Hippocampal formation (tissue), 2 donors: ENCODE data around the gene ATXN1.

Experiments
- DNase-seq, 2 donors: peaks; one replicate each; lab custom pipeline; 2025; lab: John Stamatoyannopoulos, UW

Gene ATXN1

DNA sequence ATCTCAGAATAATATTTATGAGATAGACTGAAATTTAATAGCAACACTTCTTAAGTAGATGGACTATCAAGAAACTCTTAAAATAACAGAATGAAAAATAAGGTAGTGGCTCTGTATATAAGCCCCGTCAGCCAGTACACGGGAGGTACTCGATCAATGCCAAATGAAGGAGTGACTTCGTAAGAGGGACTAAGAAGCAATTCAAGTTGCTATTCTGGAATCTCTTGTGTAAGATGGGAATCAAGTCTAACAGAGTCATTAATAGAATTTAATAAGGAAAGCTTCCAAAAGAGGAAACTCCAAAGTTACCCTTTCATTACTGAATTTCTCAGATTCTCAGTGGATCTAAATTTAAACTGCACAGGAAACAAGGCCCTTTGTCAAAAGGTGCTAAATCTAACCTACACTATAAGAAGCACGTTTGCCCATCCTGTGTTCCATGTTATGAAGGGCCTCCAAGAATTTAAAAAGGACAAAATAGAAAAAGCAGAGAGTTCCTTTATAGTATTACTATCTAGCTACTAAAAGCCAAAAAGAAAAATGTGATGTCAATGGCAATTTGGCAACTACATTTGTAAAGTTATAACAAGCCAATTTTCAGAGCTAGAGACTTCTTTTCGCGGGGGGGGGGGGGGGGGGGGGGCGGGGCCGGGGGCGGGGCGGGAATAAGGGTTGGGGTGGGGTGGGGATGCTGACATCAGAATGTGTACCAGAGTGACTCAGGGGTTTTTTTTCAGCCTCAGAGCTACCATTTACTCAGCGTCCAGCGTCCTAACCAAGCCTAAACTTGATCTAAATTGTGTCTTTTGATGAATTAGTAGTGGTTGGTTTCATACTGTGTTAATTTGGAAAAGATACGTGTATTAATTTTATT is 322.3 kb downstream of the ATXN1 start:
- DNase-seq = no peak

- no peak for DNase-seq
These were observed 323.3 kb downstream of the ATXN1 start for GRCh38 chr6:16437984-16438383.

DNA sequence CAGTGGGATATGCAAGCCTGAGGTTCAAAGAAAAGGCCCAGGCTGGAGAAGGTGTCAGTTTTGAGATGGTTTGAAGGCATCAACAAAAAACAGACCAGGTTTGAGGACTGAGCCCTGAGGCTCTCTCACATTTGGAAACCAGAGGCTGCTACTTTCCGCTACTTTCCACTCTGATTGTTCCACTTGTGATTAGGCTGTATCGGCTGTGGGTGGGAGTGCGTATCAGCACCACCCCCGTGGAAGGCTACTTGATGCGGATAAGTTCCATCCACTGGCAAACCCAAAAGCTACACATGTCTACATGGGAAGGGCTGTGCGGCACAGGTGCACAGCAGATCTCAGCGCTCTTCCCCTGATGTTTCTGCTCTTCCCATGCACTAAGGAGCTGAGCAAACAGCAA is 324.2 kb downstream of the ATXN1 start:
- DNase-seq = no peak

DNA sequence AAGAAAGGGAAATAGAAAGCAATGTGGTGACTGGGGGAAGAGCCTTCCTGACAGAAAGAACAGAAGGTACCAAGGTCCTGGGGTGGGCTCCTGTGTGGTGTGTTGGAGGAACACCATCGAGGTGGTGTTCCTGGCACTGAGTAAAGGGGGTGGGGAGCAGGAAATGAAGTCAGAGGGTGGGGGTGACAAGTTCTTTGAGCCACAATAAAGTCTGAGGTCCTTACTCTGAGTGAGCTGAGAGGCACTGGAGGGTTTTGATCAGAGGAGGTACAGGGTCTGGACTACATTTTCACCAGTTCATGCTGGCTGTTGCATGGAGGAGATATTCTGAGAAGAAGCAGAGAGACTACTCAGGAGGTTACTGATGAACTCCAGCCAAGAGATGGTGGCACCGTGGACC is 324.7 kb downstream of the ATXN1 start:
- no peak for DNase-seq

- DNase-seq = no peak
These were observed 326.4 kb downstream of the ATXN1 start for GRCh38 chr6:16434885-16435284.

- no peak for DNase-seq
These were observed 327.8 kb downstream of the ATXN1 start for GRCh38 chr6:16433338-16433890.

GRCh38 chr6:16432075-16433032 is 328.9 kb downstream of the ATXN1 start:
- no peak for DNase-seq

DNA sequence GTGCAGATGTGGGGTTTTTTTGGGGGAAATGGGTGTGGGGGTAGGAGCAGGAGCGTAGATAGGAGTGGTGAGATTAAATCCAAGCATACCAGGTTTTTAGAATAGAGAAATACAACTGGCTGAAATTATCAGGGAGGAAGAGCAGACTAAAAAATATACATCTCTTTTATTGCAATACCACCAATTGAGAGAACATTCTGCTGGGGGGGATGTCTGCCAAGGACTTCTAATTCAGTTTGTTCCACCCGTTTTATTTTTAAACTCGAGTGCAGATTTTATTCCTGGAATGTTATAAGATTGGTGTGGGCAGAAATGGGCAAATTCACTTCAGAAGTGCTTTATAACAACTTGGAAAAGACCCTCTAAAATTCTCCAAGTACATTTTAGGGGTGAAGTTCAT is 330.2 kb downstream of the ATXN1 start:
- DNase-seq = no peak

- DNase-seq = no peak
These were observed 330.7 kb downstream of the ATXN1 start for GRCh38 chr6:16430391-16431089.

DNA sequence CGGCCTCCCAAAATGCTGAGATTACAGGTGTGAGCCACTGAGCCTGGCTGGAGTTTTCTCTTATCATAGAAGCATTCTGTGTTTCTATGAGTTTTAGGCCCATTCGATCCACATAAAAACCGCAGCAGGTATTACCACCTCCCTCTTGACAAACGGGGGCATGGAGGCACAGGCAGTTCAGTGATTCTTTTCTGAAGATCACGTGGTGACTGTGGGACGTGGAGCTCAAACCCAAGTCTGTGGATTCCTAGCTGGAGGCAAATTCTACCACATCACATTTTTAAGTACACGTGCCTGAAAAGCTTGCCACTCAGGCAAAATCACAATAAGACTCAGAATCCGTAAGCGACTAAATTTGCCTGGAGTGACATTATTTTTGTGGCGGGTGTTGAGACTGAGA is 331.6 kb downstream of the ATXN1 start:
- no peak for DNase-seq

DNA sequence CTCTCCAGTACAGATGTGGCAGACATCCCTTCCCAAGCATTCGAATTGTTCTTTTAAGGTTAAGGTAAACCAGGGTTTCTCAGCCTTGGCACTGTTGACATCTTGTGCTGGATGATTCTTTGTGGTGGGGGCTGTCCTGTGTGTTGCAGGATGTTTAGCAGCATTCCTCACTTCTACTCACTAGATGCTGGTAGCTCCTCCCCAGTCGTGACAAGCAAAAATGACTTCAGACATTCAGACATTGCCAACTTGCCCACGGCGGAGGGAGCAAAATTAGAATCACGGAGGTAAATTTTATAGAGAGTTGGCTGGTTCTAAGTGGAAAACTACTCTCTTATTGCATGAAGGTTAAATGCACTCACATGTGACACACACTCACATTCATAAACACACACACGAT is 334.1 kb downstream of the ATXN1 start:
- no peak for DNase-seq

- no peak for DNase-seq
These were observed 335.2 kb downstream of the ATXN1 start for GRCh38 chr6:16425881-16426615.

- DNase-seq = no peak
These were observed 339.7 kb downstream of the ATXN1 start for GRCh38 chr6:16421462-16421960.

DNA sequence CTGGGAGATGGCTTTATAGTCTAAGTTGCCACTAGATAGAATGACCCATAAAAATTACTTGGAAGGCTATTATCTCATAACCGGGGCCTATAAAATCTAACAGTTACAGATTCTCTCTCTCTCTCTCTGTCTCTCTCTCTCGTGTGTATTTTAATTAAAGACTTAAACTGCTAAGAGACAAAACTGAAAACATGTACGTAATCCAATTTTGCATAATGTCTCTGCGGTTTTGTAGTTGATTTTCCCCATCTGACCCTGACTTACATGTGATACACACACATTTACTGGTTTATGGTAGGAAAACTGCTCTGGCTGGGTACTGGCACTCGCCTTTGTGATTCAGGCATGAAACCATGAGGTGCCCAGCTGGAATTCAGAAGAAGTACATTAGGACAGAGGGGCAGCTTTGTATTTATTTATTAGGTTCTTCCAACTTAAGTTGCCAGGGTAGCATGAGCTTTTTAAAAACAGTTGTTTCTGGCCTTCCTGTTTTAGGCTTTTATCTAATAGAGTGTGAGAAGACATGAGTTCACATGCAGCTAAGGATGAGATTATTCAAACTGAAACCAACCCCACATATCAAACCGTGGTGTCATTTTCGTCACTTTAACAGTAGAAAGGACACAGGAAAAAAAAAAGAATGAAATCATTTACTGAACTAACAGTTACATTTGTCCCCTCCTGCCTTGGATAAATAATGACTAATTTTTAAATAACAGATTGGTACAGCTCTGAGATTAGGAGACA is 340.4 kb downstream of the ATXN1 start:
- DNase-seq = no peak

GRCh38 chr6:16420337-16420714 is 340.9 kb downstream of the ATXN1 start:
- DNase-seq = no peak

DNA sequence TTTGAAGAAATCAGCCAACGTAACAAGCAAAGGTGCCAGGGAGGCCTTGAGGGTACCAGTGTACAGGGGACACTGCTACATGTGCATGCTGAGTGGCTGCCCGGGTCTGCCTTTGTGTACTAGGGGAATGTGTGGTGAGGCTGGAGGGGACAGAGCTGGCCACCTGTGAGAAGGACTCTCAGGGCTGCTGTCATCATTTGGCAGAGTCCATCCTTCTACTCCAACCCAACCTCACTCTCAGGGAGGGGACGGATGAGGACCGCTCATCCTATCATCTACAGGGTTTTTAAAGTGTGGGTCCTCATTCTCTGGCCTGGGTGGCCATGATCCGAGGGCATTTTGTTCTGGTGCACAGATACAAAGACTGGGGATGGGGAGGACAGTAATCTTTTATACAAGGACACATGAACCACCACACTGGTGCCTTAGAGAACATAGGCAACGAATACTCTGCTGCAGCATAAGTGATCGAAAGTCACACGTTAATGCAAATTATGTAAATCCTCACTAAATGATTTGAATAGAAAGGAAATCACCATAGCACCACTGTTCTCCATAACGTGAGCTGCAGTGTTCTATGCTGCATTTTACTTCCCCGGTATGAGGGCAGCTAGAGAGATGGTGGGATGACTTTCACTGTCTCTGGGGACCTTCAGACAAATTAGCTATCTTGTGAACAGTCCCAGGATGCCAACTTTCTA is 341.5 kb downstream of the ATXN1 start:
- DNase-seq = no peak

GRCh38 chr6:16418151-16418550 is 343.1 kb downstream of the ATXN1 start:
- no peak for DNase-seq

GRCh38 chr6:16415677-16416076 is 345.6 kb downstream of the ATXN1 start:
- DNase-seq = no peak

GRCh38 chr6:16414205-16414604 is 347.1 kb downstream of the ATXN1 start:
- no peak for DNase-seq

DNA sequence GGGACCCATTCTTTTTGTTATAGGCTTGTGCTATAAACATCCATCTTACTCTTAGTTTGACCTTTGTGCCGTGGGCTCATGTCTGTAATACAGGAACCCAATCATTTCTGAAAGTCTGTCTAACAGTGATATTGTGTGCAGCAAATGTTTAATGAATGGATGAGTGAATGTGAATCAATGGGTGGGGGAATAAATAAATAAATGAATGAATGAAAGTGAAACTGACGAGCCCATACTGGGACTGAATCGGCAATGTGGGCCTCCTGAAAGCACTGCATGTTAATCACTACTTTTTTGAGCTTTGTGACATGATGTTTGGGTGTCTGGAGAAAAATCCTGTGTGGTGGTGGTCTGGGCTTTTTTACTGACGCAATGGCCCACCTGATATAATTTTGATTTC is 347.9 kb downstream of the ATXN1 start:
- DNase-seq = no peak
